SKM-1 (cell line): ENCODE measurements around the gene BANP.
"Not testable (repeated sequence)": the region's sequence is repeated elsewhere in the genome, so short reads cannot be mapped to it uniquely, and the experiment has no call there.

ENCODE experiments used
- DNase-seq: peaks from one replicate; lab custom pipeline; 2025; ENCODE audit not compliant: unreplicated experiment; lab: John Stamatoyannopoulos, UW

The BANP gene, protein sequence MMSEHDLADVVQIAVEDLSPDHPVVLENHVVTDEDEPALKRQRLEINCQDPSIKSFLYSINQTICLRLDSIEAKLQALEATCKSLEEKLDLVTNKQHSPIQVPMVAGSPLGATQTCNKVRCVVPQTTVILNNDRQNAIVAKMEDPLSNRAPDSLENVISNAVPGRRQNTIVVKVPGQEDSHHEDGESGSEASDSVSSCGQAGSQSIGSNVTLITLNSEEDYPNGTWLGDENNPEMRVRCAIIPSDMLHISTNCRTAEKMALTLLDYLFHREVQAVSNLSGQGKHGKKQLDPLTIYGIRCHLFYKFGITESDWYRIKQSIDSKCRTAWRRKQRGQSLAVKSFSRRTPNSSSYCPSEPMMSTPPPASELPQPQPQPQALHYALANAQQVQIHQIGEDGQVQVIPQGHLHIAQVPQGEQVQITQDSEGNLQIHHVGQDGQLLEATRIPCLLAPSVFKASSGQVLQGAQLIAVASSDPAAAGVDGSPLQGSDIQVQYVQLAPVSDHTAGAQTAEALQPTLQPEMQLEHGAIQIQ

DNA sequence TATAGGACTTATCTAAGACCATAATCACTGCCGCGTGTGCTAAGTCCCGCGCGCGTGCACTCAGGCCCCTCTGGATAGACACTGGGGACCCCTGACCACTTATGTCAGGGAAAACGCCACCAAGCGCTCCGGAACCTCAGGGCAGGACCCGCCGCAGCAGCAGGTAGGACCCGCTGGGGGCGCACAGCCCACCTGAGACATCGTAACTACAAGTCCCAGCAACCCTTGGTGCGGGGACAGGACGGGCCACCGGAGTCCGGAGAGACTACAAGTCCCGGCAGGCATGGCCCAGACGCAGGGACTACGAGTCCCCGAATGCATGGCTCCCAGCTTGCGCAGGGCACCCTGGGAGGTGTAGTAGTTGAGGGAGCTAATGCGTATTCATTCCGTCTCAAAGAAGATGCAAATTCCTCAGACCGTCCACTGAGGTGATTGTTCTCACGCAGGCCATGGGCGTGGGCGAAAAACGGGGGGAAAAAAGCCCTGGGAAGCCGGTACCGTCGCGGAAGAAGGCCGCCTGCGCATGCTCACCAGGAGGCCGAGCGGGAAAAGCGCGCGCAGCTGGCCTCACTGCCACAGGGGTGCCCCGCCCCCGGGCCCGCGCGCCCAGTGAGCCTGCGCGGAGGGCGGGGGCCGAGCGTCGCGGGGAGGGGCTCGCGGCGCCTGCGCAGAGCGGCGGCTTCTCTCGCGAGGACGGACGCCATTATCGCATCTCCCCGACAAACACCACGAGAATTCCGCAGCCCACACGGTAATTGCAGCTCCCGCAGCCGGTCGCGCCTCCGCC lies at the start of gene BANP:
Gene BANP, plus strand, starts transcription at position 670 of the 787 bp plus-strand sequence. CDS start 23,682 bp downstream, outside the sequence.
- peak; percentile 95 for DNase-seq

DNA sequence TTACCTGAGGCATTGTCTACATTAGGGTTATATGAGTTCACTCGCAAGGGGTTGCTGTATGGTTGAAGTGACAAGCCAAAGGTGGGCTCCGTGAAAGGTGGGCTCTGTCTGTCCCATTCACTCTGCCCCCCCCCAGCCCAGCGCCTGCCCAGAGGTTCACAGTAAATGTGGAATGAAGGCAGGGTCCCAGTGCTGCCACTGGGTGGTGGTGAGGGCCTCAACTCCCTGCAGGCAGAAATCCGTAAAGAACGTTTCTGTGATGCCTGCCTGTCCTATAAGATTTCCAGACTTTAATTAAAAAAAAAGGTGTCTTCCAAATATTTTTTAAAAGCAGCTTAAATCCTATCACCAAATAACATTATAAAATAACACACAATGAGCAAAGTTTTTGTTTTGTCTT lies 46.3 kb upstream of the BANP start:
- DNase-seq: not testable (repeated sequence)

DNA sequence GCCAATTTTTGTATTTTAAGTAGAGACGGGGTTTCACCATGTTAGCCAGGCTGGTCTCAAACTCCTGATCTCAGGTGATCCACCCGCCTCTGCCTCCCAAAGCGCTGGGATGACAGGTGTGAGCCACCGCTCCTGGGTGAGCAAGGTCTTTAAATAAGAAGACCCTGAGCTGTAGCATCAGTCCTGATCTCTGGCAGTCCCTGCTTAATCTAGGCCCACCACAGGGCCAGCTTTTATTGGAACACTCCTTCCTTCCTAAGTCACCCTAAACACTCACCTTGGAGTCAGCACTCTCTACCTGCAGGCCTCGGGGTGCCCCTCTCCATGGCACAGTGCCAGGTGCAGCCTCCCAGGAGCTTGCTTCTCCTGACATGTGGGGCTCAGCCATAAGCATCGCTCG lies 45.7 kb upstream of the BANP start:
- not testable (repeated sequence) for DNase-seq

DNA sequence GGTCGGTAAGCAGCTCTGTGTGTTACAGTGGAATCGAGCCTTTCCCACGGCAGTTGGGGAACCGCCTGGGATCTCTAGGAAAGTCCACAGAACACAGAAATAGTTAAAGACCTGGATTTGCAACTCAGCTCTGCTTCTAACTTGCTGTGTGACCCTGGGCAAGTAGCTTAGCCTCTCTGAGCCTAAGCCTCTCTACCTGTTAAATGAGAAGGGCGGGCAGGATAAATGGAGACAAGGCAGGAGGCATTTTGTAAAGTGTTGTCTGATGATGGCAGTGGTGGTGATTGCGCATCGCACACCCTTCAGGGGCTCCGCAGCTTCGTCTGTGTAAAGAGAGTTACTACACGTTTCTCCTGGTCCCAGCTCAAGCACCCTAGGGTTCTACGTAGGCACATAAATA lies 43.1 kb upstream of the BANP start:
- DNase-seq: not testable (repeated sequence)

DNA sequence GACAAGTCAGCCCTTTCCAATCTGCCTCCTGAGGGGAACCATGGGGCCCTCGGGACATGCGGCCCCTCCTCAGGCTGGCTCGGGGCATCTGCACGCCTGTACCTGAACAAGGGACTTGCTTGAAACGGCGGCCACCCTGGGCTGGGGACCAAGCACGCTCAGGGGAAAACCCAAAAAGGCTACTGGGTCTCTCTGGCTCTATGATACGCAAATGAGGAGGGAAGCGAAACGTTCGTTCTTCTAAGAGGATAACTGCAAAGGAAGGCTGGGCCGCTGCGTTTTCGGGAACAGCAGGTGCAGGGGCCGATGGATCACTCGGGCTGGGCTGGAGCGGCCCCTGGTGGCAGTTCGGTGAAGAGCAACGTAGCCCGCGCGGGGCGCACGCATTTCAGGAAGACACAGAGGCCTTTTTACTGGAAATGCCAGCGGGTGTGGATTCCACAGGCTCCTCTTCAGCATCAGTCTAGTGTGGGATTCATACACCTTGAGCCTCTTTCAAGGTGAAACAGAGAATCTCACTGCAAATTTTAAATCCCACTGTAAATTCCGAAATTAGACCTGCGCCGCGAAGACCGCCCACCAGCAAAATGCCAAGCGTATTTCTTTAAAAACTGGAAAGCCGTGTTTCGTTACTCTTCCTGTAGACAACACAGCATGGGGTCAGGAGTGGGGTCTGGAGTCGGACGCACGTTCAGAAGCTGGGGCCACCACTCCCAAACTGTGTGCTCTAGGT lies 41.9 kb upstream of the BANP start:
- not testable (repeated sequence) for DNase-seq

DNA sequence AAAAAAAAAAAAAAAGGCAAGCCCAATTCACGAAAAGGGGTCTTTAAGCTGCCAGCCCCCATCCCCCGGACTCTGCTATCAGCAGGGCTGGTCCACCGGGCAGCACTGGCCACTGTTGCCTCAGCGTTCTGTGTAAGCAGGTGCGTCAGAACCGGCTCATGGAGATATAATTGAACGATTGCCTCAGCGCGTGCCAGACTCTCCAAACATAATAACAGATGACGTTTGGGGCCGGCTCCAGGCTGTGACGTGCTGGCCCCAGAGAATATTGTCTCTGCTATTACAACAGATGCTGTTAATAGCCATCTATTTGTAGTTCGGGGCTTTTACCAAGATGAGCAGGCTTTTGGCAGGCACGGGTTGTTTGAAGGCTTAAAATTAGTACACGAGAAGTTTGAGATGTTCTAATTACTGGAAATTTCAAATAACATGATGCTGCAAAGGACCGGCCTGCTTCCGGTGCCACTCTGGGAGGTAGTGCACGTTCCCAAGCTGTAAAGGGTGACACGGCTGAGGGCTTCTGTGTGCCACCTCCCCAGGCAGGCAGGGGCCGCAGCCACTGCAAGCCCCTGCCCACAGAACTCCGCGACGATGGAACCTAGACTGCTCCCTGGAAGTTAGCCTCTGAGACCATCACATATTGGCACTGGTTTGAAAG lies 40.0 kb upstream of the BANP start:
- DNase-seq: not testable (repeated sequence)

DNA sequence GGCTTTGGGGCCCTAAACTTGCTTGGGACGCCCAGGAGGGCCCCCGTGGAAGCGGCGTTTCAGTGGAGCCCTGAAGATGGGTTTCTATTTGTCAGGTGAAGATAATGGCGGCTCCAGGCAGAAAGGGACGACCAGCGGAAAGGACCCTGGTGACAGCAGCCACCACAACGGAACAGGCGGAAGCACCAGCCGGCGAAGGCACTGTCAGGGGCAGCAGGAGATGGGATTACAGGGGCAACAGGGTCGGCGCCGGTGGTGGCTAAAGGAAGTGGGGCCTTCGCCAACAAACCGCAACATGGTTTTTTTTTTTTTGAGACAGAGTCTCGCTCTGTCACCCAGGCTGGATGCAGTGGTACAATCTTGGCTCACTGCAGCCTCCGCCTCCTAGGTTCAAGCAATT lies 38.5 kb upstream of the BANP start:
- DNase-seq: not testable (repeated sequence)

DNA sequence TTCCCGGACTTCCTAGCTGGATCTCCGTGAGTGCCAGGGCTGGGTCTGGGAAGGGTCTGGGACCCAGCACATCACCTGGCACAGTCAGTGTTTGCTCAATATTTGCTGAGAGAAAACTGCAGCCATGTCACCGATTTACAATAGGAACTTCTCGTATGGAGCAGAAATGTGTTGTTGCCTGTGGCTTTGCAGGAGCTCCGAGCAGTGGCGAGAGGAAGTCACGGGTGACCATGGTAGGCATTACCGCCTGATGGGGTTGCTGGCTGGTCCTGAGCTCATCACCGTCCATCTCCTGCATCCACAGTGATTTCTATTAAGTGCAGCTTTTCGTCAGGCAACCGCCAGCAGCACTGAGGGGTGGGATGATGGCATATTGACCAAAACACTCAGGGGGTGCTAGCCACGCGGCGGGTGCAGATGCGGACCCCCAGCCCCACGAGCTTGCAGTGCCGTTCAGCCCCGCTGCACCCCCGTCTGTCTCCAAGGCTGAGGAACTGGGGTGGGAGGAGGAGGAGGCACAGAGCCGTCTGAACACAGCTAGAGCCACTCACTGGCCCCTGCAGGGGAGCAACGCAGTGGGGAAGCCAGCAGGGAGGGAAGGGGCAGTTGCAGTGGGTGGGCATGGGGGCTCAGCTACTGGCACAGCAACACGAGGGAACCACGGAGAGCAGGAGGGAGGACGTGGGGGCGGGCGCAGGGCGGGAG lies 37.1 kb upstream of the BANP start:
- DNase-seq: not testable (repeated sequence)

DNA sequence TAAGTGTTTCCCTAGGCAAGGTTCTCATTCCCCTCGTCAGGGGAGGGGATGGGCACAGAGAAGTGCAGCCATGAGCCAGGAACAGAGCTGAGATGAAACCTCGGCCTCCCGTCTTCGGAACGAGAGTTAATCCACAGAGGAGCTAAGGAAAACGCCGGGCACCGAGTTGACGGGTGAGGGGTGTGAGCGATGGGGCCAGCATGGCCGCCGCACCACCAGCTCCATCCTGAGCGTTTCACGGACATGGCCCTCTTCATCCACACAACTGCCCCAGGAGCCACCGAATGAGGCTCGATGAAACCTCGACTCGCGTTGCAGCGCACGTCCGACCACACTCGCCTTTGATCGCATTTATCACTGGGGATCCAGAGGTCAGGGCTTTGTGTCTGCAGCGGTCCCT lies 36.4 kb upstream of the BANP start:
- DNase-seq: no peak

DNA sequence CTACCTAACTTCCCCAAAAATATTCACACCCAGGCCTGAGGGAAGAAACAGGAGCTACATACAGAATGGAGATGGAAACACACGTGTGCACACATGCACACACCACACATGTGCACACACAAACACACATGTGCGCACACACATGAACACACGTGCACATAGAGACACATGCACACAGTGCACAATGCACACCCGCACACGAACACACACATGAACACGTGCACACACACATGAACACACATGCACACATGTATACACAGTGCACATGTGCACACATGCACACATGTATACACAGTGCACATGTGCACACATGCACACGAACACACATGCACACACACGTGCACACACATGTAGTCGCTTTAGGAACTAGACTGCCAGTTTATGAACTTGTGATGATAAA lies 33.7 kb upstream of the BANP start:
- DNase-seq: no peak

DNA sequence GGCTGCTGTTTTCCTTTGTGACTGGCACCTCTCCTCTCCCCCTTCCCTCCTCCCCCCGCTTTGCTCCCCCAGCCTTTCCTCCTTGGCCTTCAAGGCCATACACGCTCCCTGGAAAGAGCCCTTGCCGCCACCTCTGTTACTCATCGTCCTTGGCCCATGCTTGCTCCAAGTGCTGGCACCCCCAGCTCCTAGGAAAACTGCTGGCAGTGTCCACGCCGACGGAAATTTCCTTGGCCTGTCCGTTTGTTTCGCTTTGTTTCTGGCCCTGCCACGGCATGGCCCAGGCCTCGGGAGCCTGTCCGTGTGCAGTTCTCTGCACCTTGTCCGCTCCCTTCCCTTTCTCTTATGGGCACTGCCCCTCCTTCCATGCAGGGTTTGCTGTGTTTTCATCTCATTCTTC lies 32.9 kb upstream of the BANP start:
- no peak for DNase-seq

DNA sequence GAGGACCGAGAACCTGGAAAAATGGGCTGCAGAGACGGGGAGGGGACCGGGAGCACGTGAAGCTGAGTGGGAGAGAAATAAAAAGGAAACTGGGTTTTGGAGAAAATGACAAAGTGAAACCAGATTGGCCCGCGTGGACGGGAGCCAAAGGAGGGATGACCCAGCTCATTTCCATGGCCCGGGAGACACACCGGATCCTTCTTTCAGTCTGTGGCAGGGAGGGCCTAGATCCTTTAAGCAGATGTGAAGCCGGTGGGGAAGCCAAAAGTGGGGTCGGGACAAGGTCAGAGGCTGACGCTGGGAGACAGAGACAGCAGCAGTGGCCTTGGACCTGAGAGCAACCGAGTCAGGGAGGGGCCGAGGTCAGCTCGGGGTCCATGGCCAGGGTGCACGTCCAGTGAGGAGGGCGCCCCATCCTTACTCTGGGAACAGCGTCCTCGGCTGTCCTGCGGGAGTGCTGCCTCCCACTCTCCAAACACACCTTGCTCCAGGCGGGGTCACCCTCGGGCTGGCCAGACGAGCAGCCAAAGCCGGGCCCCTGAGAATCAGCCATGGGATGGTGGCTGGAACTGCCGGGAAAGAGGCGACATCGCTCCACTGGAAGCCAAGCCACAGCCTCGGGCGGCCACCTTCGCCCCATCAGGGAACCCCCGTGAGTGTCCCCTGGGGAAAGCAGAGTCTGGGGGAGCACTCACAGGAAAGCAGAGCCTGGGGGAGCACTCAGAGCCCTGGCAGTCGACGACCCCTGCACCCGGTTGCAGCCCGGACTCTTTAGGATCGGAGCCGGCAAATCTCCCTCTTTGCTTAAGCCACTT lies 32.2 kb upstream of the BANP start:
- DNase-seq: no peak

DNA sequence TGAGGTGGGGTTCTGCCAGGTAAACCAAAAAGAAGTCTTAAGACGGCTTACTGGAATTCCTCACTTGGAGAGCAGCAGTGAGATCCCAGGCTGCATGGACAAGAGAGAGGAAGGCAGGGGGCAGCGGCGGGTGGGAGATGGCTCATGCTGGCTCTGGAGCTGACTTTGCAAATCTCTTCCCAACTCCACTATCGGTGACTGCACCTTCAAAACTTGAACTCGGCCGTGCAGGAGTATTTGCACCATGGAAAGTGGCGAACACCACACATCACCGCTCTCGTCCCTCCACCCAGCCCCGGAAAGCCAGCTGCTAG lies 31.6 kb upstream of the BANP start:
- DNase-seq: no peak

DNA sequence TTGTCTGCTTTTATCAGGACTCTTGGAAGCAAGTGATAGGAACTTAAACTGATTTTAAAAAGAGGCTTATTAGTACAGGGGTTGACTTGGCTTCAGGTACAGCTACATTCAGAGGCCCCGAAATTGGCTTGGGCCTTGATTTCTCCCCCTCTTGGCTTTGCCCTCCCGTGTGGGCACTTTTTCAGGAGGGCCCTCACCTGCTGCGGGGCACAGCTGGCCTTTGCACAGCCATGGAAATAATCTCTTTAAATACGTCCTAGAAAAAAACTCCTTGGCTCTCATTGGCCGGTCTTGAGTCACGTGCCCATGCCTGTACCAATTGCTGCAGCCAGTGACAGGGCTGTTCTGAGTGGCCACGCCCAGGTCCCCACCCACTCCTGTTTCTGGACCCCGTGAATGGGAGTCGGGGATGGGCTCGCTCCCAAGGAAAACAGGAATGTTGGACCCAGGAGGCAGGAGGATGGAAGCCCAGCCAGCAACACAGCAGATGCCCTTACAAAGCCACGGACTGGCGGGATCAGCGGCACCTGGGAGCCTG lies 29.9 kb upstream of the BANP start:
- no peak for DNase-seq

DNA sequence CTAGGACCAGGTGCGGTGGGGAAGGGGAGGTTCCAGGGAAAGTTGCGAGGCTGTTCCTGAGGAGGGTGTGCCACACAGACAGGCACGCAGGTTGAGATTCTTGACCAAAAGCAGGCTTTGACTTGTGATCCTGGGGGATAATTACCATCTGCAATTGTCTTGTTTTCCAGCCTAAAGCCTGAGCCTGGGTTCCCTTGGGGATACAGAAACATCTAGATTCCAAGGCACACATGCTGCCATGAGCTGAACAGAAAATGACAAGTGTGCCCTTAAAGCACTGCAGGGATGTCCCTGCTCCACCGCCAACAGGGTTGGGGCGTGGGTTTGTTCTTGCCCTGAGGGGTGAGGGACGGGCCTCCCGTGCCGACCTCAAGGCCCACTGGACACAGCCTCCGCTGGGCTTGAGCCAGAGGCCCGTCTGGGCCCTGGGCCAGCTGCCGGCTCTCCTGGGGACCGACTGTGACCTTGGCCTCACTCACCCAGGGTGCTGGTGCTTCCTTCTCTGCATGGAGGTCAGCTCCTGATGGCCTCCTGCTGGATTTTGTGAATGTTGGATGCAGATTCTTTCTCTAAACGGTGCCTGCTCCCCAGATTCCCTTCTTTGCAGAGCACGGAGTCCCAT lies 28.9 kb upstream of the BANP start:
- DNase-seq: no peak

DNA sequence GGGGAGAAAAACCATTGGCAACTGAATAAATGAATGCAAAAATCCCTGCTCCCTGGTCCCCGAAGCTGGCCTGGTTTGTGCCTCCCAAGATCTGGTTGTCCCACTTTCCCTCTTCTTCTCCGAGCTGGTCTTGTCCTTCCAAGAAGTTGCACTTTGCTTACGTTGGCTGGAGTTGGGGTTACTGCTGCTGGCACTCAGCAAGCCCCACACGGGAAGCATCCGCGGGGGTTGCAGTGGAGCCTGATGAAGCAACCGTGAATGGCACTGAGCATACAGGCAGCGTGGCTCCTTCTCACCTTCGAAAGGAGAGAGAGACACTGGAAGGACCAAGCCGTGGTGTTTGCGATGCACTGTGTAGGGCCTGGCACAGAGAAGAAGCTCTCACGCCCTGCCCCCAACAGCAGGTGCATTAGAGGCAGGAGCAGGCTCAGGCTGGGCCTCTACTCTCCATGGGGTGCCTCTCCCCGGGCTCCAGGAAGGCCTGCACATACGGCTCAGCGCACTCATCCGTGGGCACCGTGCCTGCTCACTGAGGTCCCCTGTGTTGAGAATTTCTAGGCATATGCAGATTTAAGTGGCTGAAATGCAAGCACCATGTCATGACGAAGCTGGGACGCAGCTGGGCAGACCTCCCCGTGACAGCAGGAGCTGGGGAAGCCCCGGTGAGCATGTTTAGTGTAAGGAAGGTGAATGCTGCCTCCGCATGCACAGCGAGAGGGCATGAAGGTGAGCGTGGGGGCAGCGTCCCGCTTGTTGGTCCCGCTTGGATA lies 27.0 kb upstream of the BANP start:
- no peak for DNase-seq

DNA sequence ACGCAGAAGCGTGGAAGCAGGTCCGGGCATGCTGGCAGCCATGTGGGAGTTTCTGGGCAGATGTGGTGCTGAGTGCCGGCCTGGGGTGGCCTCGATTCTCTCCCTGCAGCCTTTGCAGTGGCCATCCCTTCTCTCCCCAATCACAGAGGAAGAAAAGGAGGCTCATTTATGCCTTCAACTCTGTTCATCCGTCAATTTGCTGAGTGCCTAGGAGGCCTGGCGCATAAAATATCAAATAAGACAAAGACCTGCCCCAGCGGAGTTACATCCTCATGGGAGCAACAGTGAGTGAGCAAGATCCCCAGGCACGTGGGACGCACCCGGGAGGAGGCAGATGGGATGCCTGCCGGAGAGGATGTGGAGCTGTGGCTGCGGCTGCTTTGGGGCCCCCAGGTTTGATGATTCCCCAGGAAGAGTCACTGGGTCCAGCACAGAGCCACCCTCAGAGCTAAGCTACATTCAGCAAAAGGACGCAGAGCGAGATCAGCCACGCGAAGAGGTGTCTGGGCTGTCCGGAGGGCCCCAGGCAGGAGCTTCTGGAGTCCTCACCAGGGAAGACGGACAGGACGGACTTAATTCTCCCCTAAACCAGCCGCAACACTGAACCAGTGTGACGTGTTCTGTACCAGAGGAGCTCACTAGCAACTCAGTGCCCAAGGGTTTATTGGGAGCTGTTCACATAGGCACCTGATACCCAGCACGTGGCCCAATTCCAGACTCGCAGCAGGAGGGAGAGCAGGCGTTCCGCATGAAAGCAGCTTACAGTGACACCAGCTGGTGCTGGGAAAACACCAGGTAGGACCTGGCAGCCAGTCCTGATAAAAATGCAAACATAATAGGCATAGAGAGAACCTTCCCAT lies 26.2 kb upstream of the BANP start:
- DNase-seq: no peak
